GM18517 (cell line): ENCODE measurements around the gene TENM4.
"Not testable (repeated sequence)": the region's sequence is repeated elsewhere in the genome, so short reads cannot be mapped to it uniquely, and the experiment has no call there.

Experiments
- ATAC-seq: cut with Tn5 transposase; IDR thresholded peaks from one replicate; pipeline ENCODE4 v1.9.1; 2021; ENCODE audit warnings: mild to moderate bottlenecking, moderate library complexity; ENCODE audit not compliant: unreplicated experiment

The TENM4 gene

DNA sequence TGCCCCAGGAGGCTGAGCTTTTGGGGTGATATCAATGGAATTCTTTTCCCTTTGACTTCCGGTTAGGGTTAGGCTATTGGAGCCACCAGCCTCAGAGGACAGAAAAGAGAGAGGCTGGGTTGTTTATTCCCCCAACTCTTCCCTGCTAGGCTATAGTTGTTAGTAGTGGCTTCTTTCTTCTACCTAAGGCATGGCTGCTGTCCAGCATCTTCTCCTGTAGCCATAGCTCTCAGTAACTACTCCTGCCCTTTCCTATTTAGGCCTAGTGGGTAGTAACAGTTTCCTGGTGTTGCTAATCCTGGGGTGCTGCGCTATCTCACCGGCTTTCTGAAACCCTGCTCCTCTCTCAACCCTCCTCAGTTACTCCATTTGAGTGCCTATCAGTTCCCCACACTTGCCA, 184.9 kb downstream of the TENM4 start:
- ATAC-seq = no peak

GRCh38 chr11:79253280-79253679, 187.6 kb downstream of the TENM4 start:
- ATAC-seq = no peak

DNA sequence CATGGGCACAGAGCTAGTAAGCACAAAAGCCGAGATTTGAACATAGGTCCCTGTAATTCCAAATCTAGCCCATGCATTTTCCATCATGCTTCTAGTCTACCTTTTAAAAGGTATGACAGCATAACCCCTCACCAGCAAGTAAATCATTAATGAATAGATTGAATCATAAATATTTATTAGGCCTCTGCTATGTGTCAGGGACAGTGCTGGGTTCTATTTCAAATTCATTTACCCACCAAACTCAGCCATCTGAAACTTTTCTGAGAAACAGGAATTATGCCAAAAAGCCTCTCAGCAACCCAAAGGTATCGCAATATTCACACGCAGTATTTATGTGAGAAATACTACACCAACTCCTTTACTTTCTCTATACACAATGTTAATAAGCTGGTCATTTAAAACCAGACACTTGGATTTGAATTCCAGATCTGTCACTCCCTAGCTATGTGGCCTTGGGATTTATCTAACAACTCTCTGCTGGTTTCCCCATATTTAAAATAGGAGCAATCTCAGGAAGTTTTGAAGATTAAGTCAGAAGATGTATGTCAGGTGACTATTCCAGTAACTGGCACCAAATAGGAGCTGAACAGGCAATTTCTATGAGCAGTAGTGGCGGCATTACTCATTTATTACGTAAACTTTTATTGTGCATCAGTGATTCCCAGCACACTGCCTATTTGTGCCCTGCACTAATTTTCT, 191.4 kb downstream of the TENM4 start:
- ATAC-seq = no peak

GRCh38 chr11:79244798-79245197, 196.0 kb downstream of the TENM4 start:
- ATAC-seq = no peak

DNA sequence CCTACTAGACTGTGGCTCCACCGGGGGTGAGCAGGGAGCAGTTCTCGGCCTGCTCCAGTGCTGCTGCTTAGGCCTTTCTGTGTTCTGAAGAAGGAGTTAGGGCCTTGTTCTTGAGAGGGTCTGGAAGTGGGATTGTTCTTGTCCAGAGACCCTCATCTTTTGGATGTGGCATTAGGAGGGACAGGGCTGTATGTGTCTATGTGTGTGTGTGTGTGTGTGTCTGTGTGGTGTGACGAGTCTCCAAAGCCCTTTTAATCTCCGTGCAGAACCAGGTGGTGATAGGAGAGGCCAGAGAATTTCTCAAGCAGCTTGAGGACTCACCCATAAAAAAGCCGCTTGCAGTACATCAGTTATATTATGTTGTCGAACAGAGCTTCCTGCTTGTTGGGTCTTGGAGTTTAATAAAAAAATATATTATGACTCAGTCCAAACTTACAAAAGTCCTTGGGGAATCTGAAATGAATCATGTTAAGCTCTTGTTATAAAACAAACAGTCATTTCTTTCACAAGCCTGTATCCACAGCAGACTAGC, 196.5 kb downstream of the TENM4 start:
- ATAC-seq = no peak

GRCh38 chr11:79243422-79244210, 197.2 kb downstream of the TENM4 start:
- ATAC-seq = no peak

GRCh38 chr11:79242616-79243015, 198.2 kb downstream of the TENM4 start:
- ATAC-seq = no peak

DNA sequence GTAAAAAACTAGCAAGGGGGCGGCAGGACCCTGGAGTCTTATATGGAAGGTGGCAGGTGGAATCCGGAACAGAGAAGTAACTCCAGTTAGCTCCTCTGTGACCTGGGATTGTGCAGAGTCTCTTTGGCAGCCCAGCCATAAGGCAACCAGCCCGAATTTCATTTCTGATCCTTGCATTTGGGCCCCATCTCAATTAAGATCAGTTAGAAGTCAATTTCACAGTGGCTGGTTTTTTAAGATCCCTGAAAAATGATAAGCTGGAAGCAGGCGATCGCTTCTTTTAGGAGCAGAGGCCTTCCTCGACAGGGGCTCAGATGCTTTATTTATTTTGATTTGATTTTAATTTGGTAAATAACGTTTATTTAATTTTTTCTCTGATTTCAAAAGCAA, 199.0 kb downstream of the TENM4 start:
- no peak for ATAC-seq

- no peak for ATAC-seq
Observed at GRCh38 chr11:79241205-79241851, 199.5 kb downstream of the TENM4 start.

- ATAC-seq = no peak
Observed at GRCh38 chr11:79237703-79238102, 203.1 kb downstream of the TENM4 start.

- no peak for ATAC-seq
Observed at GRCh38 chr11:79237091-79237490, 203.7 kb downstream of the TENM4 start.

DNA sequence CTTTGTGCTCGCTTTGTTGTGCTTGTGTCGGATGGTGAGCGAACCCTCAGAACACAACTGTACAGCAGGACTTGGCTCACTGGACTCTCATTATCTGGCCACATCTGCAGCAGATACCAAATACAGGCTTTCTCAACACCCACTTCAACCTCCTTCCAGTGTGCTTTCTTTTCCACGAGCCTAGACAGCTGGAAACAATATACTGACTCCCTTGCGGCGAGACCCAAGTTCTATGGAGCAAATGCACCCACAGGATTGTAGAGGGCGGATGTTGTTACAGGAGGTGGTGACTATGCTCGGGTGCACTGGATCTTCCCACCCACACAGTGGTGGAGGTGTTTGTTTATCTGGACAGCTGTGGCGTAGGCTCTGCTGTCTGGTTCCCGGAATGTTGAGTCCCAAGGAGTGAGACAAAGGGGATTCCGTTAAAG, 204.3 kb downstream of the TENM4 start:
- ATAC-seq = no peak

GRCh38 chr11:79235696-79236095, 205.1 kb downstream of the TENM4 start:
- no peak for ATAC-seq

GRCh38 chr11:79232346-79232745, 208.5 kb downstream of the TENM4 start:
- ATAC-seq = no peak

GRCh38 chr11:79229047-79229446, 211.8 kb downstream of the TENM4 start:
- ATAC-seq = no peak

GRCh38 chr11:79227767-79228755, 212.8 kb downstream of the TENM4 start:
- no peak for ATAC-seq

GRCh38 chr11:79227308-79227707, 213.5 kb downstream of the TENM4 start:
- ATAC-seq = no peak

GRCh38 chr11:79226126-79226525, 214.7 kb downstream of the TENM4 start:
- ATAC-seq = no peak

DNA sequence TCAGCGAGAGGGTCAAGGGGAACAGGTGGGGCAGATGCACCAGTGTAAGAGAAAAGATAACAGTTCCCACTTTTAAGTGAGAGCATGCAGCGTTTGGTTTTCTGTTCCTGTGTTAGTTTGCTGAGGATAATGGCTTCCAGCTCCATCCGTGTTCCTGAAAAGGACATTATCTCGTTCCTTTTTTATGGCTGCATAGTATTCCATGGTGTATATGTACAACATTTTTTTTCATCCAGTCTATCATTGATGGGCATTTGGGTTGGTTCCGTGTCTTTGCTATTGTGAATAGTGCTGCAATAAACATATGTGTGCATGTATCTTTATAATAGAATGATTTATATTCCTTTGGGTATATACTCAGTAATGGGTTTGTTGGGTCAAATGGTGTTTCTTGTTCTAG, 218.7 kb downstream of the TENM4 start:
- not testable (repeated sequence) for ATAC-seq

DNA sequence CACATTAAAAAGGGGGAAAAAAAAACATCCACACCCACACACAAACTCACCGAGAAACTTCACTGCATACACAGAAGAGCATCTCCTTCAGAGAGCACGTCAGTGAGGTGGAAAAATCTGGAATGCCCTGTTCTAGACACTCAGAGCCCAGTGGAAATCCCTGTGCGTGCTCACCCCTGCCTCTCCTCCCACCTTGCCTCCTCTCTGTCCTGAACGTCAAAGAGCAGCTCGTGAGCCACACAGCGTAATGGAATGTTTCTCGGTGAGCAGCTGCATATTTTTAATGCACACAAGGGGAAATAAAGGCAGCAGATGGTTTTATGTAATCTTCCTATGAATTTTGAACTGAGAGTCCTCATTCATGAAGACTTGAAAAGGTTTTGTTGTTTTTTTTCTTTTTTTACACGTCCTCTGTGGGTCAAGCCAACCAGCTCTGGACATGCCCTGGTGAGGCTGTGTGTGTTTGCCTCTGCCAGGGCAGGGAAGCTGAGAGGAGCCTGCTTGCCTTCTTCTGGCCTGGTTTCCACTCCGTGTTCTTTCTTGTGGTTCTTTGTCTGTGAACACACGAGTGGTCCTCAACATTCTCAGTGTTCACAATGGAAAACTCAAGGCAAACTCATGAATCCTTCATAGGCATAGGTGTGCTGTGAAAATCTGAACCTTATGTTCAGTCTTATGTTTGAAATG, 219.2 kb downstream of the TENM4 start:
- ATAC-seq = no peak
